ENCODE measurements around the gene TRIML2.

TRIML2 gene

GRCh38 chr4:188110741-188111471 is 1.5 kb upstream of the TRIML2 start:
- Histone ChIP-seq H3K4me3 (ENCODE audit: low read depth, low read length, poor library complexity, severe bottlenecking) (no peak overlapping the region), H4K20me1 (ENCODE audit: insufficient read depth, low read length) (no peaks in the 10 kb centered on the region), H3K9me2 (ENCODE audit: low read depth, low read length) (no peaks in the 10 kb centered on the region), H2AFZ (ENCODE audit: low read length) (no peak overlapping the region), H3K27me3 (ENCODE audit: insufficient read depth, low read length) (no peaks in the 10 kb centered on the region), H3K4me2 (ENCODE audit: low read length) (no peak overlapping the region), H3F3A (ENCODE audit: insufficient read depth, low read length) (no peaks in the 10 kb centered on the region), H3K36me3 (ENCODE audit: insufficient read depth, low read length) (no peaks in the 10 kb centered on the region), H3K9ac (ENCODE audit: low read length) (no peak overlapping the region), H3K9me3 (ENCODE audit: low read length) (no peaks in the 10 kb centered on the region), H3K4me1 (ENCODE audit: insufficient read depth, low read length, severe bottlenecking) (no peaks in the 10 kb centered on the region), H3K79me2 (ENCODE audit: insufficient read depth, low read length) (no peaks in the 10 kb centered on the region), H3K27ac (ENCODE audit: low read depth, low read length, poor library complexity, severe bottlenecking) (no peak overlapping the region)
- TF ChIP-seq EZH2 (IDR thresholded peaks at IDR 0.05; ENCODE audit: borderline replicate concordance, low read length), result no peak
- no peak for TF ChIP-seq CTCF (IDR thresholded peaks at IDR 0.05; ENCODE audit: low read length)

GRCh38 chr4:188110036-188110435 is 633 bp upstream of the TRIML2 start:
- no peaks in the 10 kb centered on the region for H3K4me1 ChIP-seq (ENCODE audit: insufficient read depth, low read length, severe bottlenecking)
- H3K9ac ChIP-seq (ENCODE audit: low read length), result no peak overlapping the region
- H3K9me3 ChIP-seq (ENCODE audit: low read length), result no peaks in the 10 kb centered on the region
- H3K4me3 ChIP-seq (ENCODE audit: low read depth, low read length, poor library complexity, severe bottlenecking), result no peak overlapping the region
- no peaks in the 10 kb centered on the region for H3K9me2 ChIP-seq (ENCODE audit: low read depth, low read length)
- H3K36me3 ChIP-seq (ENCODE audit: insufficient read depth, low read length), result no peaks in the 10 kb centered on the region
- no peaks in the 10 kb centered on the region for H3K79me2 ChIP-seq (ENCODE audit: insufficient read depth, low read length)
- no peak for TF ChIP-seq CTCF (IDR thresholded peaks at IDR 0.05; ENCODE audit: low read length)
- no peak for TF ChIP-seq EZH2 (IDR thresholded peaks at IDR 0.05; ENCODE audit: borderline replicate concordance, low read length)
- no peak overlapping the region for H2AFZ ChIP-seq (ENCODE audit: low read length)
- no peaks in the 10 kb centered on the region for H3K27me3 ChIP-seq (ENCODE audit: insufficient read depth, low read length)
- H3F3A ChIP-seq (ENCODE audit: insufficient read depth, low read length), result no peaks in the 10 kb centered on the region
- no peak overlapping the region for H3K27ac ChIP-seq (ENCODE audit: low read depth, low read length, poor library complexity, severe bottlenecking)
- no peaks in the 10 kb centered on the region for H4K20me1 ChIP-seq (ENCODE audit: insufficient read depth, low read length)
- no peak overlapping the region for H3K4me2 ChIP-seq (ENCODE audit: low read length)

- Histone ChIP-seq H3K9ac (ENCODE audit: low read length) (no peak overlapping the region), H3K9me3 (ENCODE audit: low read length) (no peaks in the 10 kb centered on the region), H3K27ac (ENCODE audit: low read depth, low read length, poor library complexity, severe bottlenecking) (no peak overlapping the region), H4K20me1 (ENCODE audit: insufficient read depth, low read length) (no peaks in the 10 kb centered on the region), H3K27me3 (ENCODE audit: insufficient read depth, low read length) (no peaks in the 10 kb centered on the region), H3K36me3 (ENCODE audit: insufficient read depth, low read length) (no peaks in the 10 kb centered on the region), H3F3A (ENCODE audit: insufficient read depth, low read length) (no peaks in the 10 kb centered on the region), H3K79me2 (ENCODE audit: insufficient read depth, low read length) (no peaks in the 10 kb centered on the region), H3K4me1 (ENCODE audit: insufficient read depth, low read length, severe bottlenecking) (no peaks in the 10 kb centered on the region), H3K4me3 (ENCODE audit: low read depth, low read length, poor library complexity, severe bottlenecking) (no peak overlapping the region), H3K4me2 (ENCODE audit: low read length) (no peak overlapping the region), H3K9me2 (ENCODE audit: low read depth, low read length) (no peaks in the 10 kb centered on the region), H2AFZ (ENCODE audit: low read length) (no peak overlapping the region)
- no peak for TF ChIP-seq EZH2 (IDR thresholded peaks at IDR 0.05; ENCODE audit: borderline replicate concordance, low read length)
- no peak for TF ChIP-seq CTCF (IDR thresholded peaks at IDR 0.05; ENCODE audit: low read length)
These were observed 1.2 kb downstream of the TRIML2 start for GRCh38 chr4:188107931-188108843.

Measured in OCI-LY1 (cell line).